Measurements from ENCODE around the gene PIK3CB. TPM values are rescaled to one million over a fixed set of nuclear protein-coding genes. Genes with fewer than 3 reads are reported as not detected.

The PIK3CB gene
- total RNA-seq, result 26.1 TPM
- long read RNA-seq, full-length matches to known transcripts, result 2 of 21 reads
- long read RNA-seq, partial matches to known transcripts, result 5 of 21 reads
- long read RNA-seq, other reads (novel, unspliced or antisense), result 14 of 21 reads

- intact Hi-C loops (cut with DNase I), result loop anchor here (2.0 to 10.0 kb wide), 3 partner anchors 57 to 240 kb away; partner anchors contain the start of gene CEP70
- peak; percentile 93 for DNase-seq (ENCODE audit: low spot score)
Measured at GRCh38 chr3:138834596-138835396, at the start of gene PIK3CB. Gene PIK3CB (minus strand): TSS chr3:138834928. CDS start chr3:138759343, 75,585 bp downstream.

GRCh38 chr3:138881233-138881632, 46.5 kb upstream of the PIK3CB start:
- no peak for DNase-seq (ENCODE audit: low spot score)
- intact Hi-C loops (cut with DNase I), result no loop called here

GRCh38 chr3:138879541-138880380, 45.0 kb upstream of the PIK3CB start:
- no peak for DNase-seq (ENCODE audit: low spot score)
- intact Hi-C loops (cut with DNase I), result no loop called here

DNA sequence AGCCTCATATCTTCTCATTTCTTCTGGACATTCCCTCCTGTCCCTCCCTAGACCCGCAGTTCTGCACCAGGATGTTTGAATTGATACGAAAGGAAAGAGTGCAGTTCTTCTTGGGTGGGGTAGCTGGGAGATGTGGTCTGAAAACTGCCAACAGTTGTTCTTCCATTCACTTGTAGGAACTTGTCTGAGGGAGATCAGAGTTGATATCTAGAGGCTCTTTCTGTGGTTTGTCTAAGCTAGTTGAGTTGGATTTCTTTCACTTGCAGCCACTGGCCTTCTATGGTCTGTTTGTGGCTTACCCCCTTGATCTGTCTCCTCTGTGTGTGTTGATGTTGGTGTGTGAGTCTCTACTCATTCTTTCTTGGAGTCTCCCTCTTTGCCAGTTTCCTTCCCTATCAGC, 42.5 kb upstream of the PIK3CB start:
- intact Hi-C loops (cut with DNase I), result no loop called here
- DNase-seq (ENCODE audit: low spot score), result no peak

GRCh38 chr3:138875754-138876664, 41.3 kb upstream of the PIK3CB start:
- intact Hi-C loops (cut with DNase I), result no loop called here

DNA sequence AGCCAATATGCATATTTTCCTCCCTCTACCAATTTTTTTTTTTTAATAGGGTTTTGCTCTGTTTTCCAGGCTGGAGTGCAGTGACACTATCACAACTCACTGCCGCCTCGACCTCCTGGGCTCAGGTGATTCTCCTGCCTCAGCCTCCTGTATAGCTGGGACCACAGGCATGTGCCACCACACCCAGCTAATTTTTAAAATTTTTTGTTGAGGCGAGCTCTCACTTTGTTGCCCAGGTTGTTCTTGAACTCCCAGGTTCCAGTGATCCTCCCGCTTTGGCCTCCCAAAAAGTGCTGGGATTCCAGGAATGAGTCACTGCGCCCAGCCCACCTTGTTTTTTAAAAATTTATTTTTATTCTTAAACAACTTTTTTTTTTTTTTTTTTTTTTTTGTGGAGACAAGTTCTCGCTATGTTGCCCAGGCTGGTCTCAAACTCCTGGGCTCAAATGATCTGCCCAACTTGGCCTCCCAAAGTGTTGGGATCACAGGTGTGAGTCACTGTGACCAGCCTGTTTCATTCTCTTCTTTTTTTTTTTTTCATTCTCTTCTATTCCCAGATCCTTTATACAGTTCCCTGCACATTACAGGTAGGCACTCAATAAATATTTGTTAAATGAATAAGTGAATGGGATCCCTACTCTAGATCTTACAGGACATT, 40.5 kb upstream of the PIK3CB start:
- no peak for DNase-seq (ENCODE audit: low spot score)
- intact Hi-C loops (cut with DNase I), result no loop called here

More at GRCh38 chr3:138875754-138876664, 41.3 kb upstream of the PIK3CB start:
- DNase-seq (ENCODE audit: low spot score), result no peak

DNA sequence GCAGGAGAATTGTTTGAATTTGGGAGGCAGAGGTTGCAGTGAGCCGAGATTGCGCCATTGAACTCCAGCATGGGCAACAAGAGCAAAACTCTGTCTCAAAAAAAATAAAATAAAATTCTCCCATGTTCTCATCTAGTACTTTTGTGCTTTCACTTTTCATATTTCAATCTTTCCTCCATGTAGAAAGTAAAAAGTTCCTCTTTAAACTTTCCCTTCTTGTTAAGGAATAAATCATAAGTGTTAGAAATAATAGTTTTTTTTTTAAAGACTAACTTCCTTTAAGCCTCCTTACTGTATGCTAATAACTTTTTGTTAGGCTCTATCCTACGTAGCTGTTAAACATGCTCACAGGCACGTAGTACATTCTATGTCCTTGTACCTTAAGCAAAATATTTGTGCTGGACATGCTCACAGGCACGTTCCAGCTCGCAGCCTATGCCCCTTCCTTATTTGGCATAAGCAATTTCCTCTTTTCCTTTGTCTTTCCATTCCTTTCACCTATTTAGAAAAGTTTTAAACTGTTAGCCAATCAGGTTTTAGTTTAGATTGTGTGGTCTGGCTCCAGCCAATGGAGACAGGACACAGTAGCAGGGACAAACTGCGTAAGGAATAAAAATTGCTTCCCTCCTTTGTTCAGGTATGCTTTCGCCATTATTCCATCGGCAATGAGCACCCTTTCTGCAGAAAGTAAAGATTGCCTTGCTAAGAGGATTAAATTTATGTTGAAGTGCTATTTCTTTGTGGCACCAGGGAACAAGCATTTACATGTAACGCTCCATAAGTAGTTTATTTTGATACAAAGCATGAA, 38.9 kb upstream of the PIK3CB start:
- DNase-seq (ENCODE audit: low spot score), result no peak
- intact Hi-C loops (cut with DNase I), result no loop called here

DNA sequence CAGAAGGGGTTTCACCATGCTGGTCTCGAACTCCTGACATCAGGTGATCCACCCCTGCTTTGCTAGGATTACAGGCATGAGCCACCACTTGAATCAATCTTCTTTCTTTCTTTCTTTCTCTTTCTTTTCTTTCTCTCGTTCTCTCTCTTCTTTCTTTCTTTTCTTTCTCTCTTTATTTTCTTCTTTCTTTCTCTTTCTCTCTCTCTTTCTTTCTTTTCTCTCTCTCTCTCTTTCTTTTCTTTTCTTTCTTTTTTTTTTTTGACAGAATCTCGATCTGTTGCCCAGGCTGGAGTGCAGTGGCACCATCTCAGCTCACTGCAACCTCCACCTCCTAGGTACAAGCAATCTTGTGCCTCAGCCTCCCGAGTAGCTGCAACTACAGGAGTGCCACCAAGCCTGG, 37.9 kb upstream of the PIK3CB start:
- no peak for DNase-seq (ENCODE audit: low spot score)
- intact Hi-C loops (cut with DNase I), result no loop called here

DNA sequence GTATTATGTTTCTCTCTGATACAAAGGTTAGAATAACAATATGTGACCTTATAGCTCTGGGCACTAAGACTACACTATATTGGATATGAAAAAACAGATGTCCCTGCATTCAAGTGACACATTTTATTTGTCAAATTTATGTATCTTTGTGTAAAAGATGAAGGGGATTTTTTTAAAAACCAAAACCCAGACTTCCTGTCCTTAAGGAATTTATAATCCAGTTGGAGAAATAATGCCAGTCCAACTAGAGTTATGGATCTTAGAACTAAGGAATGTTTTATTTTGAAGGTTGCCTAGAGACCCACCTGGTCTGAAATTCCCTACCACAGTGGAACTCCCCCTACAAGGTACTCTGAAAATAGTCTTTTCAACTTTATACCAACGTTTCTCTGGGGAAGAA, 33.3 kb upstream of the PIK3CB start:
- DNase-seq (ENCODE audit: low spot score), result no peak
- intact Hi-C loops (cut with DNase I), result no loop called here

DNA sequence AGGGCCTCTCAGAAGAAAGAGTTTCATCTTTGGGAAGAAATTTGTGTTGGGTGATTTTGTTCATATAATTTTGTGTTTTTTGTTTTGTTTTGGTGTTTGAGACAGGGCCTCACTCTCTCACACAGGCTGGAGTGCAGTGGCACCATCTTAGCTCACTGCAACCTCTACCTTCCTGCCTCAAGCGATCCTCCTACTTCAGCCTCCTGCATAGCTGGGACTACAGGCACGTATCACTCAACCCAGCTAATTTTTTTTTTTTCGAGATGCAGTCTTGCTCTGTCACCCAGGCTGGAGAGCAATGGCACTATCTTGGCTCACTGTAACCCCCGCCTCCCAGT, 29.0 kb upstream of the PIK3CB start:
- intact Hi-C loops (cut with DNase I), result no loop called here
- DNase-seq (ENCODE audit: low spot score), result no peak

- no peak for DNase-seq (ENCODE audit: low spot score)
- intact Hi-C loops (cut with DNase I), result no loop called here
Measured at GRCh38 chr3:138862924-138863775, 28.4 kb upstream of the PIK3CB start.

- intact Hi-C loops (cut with DNase I), result no loop called here
- no peak for DNase-seq (ENCODE audit: low spot score)
Measured at GRCh38 chr3:138862531-138862923, 27.8 kb upstream of the PIK3CB start.

DNA sequence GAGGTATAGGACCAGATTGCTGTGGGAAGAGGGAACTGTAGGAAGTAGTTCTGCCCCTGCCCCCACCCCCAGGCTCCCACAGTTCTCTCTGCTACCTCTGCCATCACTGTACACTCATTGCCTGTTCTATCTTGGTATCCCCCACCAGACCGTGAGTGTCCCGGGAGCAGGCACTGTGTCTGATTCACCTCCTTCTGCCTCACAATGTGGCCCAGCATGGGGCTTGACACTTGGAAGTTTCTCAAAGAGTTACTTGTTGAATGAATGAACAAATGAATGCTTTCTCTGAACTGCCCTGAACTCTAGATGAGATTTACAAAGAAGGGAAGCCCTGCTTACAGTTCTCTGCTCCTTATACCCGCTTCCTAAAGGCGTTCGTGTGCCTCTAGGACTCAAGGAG, 27.1 kb upstream of the PIK3CB start:
- intact Hi-C loops (cut with DNase I), result no loop called here
- no peak for DNase-seq (ENCODE audit: low spot score)

DNA sequence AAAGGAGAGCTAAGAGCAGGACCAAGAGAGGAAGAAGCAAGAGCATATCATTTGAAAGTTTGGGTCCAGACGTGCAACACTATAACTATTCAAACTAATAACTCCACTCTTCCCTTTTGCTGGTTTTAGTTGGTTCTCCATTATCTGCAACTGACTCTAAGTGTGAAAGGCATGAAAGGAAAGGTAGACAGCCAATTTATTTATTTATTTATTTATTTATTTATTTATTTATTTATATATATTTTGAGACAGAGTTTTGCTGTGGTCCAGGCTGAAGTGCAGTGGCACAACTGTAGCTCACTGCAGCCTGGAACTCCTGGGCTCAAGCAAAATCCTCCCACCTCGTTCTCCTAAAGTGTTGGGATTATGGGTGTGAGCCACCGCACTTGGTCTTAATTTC, 22.1 kb upstream of the PIK3CB start:
- DNase-seq (ENCODE audit: low spot score), result no peak
- intact Hi-C loops (cut with DNase I), result no loop called here

- intact Hi-C loops (cut with DNase I), result no loop called here
- DNase-seq (ENCODE audit: low spot score), result no peak
Measured at GRCh38 chr3:138854940-138855339, 20.2 kb upstream of the PIK3CB start.

DNA sequence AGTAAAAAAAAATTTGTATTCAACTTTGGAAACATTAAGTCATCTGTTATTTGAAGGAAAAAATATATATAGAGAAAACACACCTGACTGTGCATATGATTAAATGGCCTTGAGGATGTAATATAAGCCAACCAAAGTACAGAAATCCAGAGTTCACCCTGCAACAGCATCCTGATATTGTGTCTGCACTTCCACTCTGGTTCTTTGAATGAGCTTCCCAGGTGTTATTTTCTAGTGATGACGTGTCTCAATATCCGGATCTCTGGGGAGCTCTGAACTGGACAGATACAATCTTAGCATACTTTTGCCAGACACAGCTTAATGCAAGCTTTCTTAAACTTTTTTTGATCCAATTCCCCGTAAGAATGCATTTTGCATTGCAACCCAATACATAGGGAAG, 19.5 kb upstream of the PIK3CB start:
- intact Hi-C loops (cut with DNase I), result no loop called here
- DNase-seq (ENCODE audit: low spot score), result no peak

DNA sequence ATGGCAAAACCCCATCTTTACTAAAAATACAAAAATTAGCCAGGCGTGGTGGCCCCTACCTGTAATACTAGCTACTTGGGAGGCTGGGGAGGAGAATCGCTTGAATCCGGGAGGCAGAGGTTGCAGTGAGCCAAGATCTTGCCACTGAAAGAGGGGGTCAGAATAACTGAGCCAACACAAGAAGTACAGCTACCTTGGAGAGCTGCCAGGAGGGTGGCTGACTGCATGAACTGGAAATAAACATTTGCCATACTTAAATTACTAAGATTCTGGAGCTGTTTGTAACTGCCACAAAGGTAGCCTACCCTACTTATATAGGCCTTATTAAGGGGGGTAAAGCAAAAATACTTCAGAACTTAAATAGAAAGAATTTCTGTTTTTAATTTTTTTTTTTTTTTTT, 15.4 kb upstream of the PIK3CB start:
- no peak for DNase-seq (ENCODE audit: low spot score)
- intact Hi-C loops (cut with DNase I), result no loop called here

Measured in cardiac septum (tissue), 1 donor.